ENCODE results near the gene DPEP1.

DNA sequence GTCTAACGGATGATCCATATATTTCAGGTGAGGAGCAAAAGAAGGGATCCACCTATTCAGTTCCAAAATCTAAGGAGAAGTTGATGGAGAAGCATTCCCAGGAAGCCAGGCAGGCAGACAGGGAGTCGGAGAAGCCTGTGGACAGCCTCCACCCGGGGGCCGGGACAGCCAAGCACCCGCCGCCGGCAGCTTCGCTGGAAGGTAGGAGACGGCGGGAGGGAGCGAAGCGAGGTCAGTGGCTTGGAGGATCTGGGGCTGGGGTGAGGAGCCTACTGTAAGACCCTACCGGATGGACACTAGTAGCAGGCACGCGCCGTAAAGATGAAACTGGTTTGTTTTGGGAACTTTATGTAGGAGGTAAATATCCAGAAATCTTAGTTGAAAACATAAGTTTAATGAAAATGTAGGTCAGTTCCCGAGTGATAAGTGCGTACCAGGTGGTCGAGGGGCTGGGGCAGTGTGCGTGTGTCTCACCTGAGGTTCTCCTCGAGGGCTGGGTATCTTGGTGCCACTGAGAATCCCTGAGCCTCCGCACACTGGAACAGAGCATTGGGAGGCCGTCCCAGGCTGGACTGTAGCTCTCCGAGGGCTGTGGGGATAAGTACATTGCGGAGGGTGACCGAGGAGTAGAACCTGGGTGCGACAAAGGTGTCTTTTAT, 44.9 kb downstream of the DPEP1 start:
- TF ChIP-seq POLR2A (IDR thresholded peaks at IDR 0.05): no peak
- TF ChIP-seq POLR2AphosphoS5 (IDR thresholded peaks at IDR 0.05): no peak

Measured in transverse colon (tissue), 3 donors.